B cell (primary cell): ENCODE data around the gene CENPX.

Experiments
- CTCF ChIP-seq: fragments of 200-600 bp; IDR thresholded peaks from one replicate; pipeline ENCODE4 v1.8.0; 2022; ENCODE audit warnings: antibody characterized with exemption, mild to moderate bottlenecking
- EZH2 ChIP-seq: IDR thresholded peaks from 2 replicates; pipeline ENCODE4 v1.6.1; 2012; ENCODE audit warnings: borderline replicate concordance, low read depth, mild to moderate bottlenecking, moderate library complexity, low read length; ENCODE audit not compliant: insufficient read depth, poor library complexity, severe bottlenecking

GRCh38 chr17:82024859-82025258 is 2.2 kb upstream of the CENPX start:
- TF ChIP-seq CTCF (no peak), EZH2 (no peak)
